NOMO-1 (cell line): Measurements from ENCODE around the gene INSC.
A peak's percentile ranks its signal among the peaks of the same experiment; 100 is the strongest.

Experiments
- DNase-seq, 2 experiments: peaks; one replicate each; lab custom pipeline; 2025; ENCODE audit not compliant: unreplicated experiment in 2 of 2; lab: John Stamatoyannopoulos, UW

The INSC gene

GRCh38 chr11:15108592-15109130, 6.1 kb upstream of the INSC start:
- DNase-seq: no peak

GRCh38 chr11:15109602-15110001, 5.1 kb upstream of the INSC start:
- DNase-seq: no peak

DNA sequence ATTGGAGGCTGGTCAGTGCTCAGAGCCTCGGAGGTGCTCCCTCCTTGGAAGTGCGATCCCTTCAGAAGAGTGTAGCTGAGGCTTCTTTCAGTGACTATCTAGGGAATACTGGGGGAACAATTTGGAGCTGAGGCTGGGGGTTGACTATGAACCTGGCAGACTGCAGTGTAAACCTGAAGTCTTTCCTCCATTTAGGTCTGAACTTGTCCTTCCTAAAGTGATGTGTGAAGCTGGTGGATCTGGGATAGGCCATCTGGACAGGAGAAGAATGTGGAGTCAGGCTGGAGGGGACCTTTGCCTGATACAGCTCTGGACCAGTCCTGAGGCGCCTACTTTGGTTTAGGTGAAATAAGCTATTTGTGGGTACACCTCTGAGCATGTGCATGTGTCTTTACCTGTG, 3.5 kb upstream of the INSC start:
- no peak for DNase-seq

DNA sequence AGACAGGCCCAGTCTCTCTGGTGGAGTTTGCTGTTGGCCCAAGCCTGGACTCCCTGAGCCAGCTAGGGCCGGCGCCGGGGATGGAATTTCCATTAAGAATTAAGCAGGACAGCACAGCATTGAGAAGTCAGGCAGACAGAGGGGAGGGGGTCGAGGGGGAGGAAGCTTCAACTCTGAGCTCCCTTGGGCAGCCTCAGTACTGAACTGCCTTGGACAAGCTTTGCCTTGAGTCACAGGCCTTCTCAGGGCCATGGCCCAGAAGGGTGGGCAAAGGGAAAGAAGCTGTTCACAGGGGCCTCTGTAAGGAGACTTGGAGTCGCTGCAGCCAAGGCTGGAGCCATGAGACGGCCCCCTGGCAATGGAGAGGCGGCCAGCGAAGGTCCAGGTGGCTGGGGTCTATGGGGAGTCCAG, 2.6 kb upstream of the INSC start:
- no peak for DNase-seq

- peak; percentile 78 to 81 for DNase-seq
Observed at GRCh38 chr11:15113381-15113780, 1.3 kb upstream of the INSC start.

- no peak for DNase-seq
Observed at GRCh38 chr11:15115686-15116085, 963 bp downstream of the INSC start.

DNA sequence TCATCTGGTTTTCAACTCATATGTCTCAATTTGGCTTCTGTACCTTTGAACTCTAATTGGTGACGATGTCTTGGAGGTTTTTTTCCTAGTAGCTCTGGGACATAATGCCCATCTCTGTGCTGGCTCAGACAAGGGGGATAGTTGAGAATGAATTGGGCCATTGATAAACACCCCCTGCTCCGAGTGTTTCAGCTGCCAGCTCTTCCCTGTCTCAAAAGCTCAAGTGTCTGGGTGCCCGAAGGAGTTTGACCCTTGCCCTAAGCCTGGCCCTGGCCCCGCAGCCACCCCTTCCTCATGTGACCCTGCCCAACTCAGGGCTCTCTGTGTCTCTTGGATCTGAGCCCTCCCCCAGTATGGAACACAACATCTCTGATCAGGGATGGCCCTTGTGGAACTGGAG, 3.0 kb downstream of the INSC start:
- DNase-seq: no peak

DNA sequence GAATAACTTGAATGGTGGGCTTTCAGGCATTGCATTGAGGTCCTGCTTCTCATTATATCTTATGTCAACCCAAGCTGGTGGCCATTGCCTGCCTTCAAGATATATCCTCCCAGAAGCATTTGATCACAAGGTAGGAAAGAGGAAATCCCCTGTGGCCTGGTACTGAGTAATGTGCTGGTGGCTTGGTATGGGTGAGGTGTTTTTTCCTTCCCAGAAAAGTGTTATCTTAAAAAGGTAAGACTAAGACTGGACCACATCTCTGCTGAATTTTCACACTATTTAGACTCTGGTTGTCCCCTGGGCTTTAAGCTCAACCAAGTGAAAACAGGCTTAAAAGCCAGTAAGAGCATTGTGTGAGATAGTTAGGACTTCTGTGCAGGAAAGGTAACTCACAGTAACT, 3.7 kb downstream of the INSC start:
- no peak for DNase-seq

DNA sequence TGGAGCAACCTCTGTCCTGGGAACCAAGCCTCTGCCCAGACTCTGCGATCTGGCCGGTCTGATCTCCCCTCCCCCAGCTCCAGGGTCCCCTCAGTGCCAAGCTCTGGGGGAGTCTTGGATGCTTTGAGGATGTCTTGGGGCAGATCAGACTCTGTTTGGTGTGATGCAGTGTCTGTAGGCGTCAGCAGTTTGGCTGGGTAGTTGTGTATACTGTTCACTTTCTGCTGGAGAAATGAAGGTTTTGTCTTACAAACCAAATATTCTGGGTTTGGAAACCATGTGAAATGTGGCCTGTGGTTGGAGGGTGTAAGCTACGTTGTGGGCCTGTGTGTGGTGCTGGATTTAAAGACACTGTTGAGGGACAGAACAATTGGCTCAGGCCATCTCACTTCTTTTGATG, 4.6 kb downstream of the INSC start:
- no peak for DNase-seq

- no peak for DNase-seq
Observed at GRCh38 chr11:15119826-15120225, 5.1 kb downstream of the INSC start.

- DNase-seq: no peak
Observed at GRCh38 chr11:15123849-15124248, 9.1 kb downstream of the INSC start.

GRCh38 chr11:15124528-15124927, 9.8 kb downstream of the INSC start:
- DNase-seq: no peak

DNA sequence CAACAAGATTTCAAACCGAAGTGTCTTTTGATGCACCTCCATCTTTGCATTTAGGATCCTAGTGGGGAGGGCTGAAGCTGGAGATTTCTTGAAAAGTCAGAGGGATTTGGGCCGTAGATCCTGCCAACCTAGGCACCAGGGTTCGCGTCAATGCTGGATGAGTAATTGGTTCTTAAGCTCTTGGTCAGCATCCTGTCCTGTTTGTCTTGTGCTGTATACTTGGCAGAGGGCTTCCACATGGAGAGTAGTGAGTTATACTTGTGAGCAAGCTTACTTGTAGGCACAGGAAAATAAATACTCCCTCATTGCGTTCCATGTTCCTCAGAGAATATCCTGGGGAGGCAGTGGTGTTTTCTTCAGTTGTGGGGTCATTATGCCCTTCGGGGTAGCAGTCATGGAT, 12.6 kb downstream of the INSC start:
- DNase-seq: no peak

- no peak for DNase-seq
Observed at GRCh38 chr11:15128621-15129020, 13.9 kb downstream of the INSC start.

- DNase-seq: no peak
Observed at GRCh38 chr11:15136166-15136565, 21.4 kb downstream of the INSC start.

GRCh38 chr11:15139096-15139770, 24.5 kb downstream of the INSC start:
- no peak for DNase-seq

DNA sequence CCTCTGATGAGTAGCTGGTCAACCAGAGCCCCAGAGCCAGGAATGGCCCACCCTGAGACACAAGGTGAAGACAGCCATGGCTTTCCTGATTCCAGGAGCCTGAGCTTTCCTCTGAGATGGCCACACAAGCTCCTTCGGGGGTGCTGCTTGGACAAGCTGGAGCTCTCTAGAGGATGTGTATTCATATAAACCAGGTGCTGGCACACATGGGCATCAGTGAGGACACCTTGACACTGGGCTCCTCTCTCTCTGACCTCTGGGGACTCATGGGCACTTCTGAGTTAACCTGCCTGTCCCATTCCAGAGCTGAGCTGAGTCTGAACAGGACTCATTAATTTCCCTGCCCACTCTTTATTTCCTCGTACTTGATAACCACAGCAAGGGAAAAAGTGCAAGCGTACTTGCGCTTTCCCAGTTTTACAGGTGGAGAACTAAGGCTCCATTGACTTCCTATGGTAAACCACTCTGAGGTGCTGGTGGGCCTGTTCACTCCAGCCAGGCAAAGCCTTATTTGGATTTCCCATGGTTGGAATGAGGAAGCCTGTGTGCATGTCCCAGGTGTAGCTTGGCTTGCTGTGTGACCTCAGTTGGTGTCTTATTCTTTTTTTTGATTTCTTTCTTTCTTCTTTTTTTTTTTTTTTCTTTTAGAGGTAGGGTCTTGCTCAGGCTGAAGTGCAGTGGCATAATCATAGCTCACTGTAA, 25.4 kb downstream of the INSC start:
- DNase-seq: no peak

GRCh38 chr11:15141381-15141780, 26.7 kb downstream of the INSC start:
- no peak for DNase-seq

- no peak for DNase-seq
Observed at GRCh38 chr11:15142838-15143237, 28.1 kb downstream of the INSC start.

DNA sequence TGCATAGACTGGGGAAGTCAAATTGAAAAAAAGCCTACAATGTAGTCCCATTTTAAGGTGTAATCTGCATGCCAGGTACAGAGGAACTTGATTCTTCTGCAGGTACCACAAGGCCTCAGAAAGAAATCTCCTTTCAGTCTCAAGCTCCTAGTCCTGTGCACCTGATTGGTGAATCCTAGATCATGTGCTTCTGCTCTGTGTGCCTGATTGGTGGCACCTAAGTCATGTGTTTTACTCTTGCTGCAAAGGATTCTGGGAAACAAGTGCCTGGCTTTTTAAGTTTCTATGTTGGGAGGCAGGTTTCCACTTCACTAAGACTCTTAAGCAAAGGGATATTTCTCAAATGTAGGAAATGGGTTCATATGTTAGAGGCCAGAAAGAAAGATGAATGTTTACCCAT, 29.1 kb downstream of the INSC start:
- no peak for DNase-seq

- DNase-seq: no peak
Observed at GRCh38 chr11:15144347-15144746, 29.6 kb downstream of the INSC start.

DNA sequence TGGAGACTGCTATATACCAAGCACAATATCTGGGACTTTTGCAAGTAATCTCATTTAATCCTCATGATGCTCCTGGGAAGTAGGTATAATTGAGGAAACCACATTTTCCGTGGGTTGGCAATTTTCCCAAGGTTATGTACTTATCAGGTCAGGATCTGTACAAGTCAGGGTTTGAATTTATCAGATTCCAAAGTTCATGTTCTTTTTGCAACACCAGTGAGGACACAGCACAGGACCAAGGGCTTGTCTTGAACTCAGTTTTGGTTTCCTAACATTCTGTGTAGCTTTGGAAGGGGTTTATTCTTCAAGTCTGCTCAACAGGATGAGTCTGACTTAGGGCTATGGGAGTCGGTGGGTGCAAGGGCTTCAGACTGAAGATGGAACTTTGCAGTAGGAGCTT, 30.4 kb downstream of the INSC start:
- DNase-seq: no peak
